ENCODE results near the gene CLEC6A. TPM values are rescaled to one million over a fixed set of nuclear protein-coding genes. Genes with fewer than 3 reads are reported as not detected.

The CLEC6A gene
- total and polyA plus RNA-seq, 2 of the 8 experiments (the other 6 are each of a cell fraction or from before 2014, with no cell fraction given) = not detected

GRCh38 chr12:8471090-8471489 lies 15.3 kb downstream of the CLEC6A start:
- DNase-seq (ENCODE audit: low read depth in 1 of 2, low spot score in 2 of 2) (no peak), FAIRE-seq (no peak)
- Histone ChIP-seq H3K56ac (replicated peaks; ENCODE audit: insufficient read length, low read depth, low read length) (no peak overlapping the region), H3K9me3 (ENCODE audit: insufficient read depth in 2 of 2, low read depth in 1 of 2, low read length in 1 of 2) (no peaks in the 10 kb centered on the region), H3K23ac (ENCODE audit: insufficient read length) (no peak overlapping the region), H4K5ac (ENCODE audit: insufficient read length, low read depth, low read length) (no peak overlapping the region), H3K36me3 (ENCODE audit: control insufficient read depth in 2 of 4, insufficient read depth in 4 of 4, low read length in 3 of 4) (no peaks in the 10 kb centered on the region; a peak in 1 of 8 replicates), H3K9ac (replicated peaks in 1 of 4; ENCODE audit: extremely low read depth in 1 of 4, low read depth in 3 of 4, low read length in 3 of 4) (no peak overlapping the region), H2BK120ac (replicated peaks; ENCODE audit: low read depth, low read length) (no peak overlapping the region), H4K8ac (ENCODE audit: extremely low read depth, insufficient read depth, low read length) (no peak overlapping the region), H2BK12ac (ENCODE audit: low read depth, low read length) (no peak overlapping the region), H3K79me1 (ENCODE audit: low read depth, low read length) (no peaks in the 10 kb centered on the region), H3K4me2 (ENCODE audit: insufficient read depth in 1 of 2, low read depth in 2 of 2, low read length in 2 of 2) (no peak overlapping the region), H3K18ac (ENCODE audit: extremely low read depth, low read length) (no peak overlapping the region), H3K79me2 (ENCODE audit: control insufficient read depth in 1 of 2, insufficient read depth in 2 of 2, low read length in 2 of 2) (no peaks in the 10 kb centered on the region), H3K27me3 (replicated peaks in 1 of 4; ENCODE audit: control insufficient read depth in 3 of 4, extremely low read depth in 1 of 4, insufficient read depth in 3 of 4, low read length in 3 of 4) (no peaks in the 10 kb centered on the region), H2BK5ac (ENCODE audit: low read depth, low read length) (no peak overlapping the region), H3K4me1 (replicated peaks in 1 of 4; ENCODE audit: control insufficient read depth in 3 of 4, insufficient read depth in 4 of 4, low read length in 3 of 4) (peaks cover 0 to 4% (median 2%) of the 10 kb centered on the region in 4 experiments; a peak in 3 of 7 replicates), H4K20me1 (replicated peaks in 1 of 2; ENCODE audit: control insufficient read depth in 1 of 2, insufficient read depth in 2 of 2, low read length in 2 of 2) (no peaks in the 10 kb centered on the region), H3K23me2 (ENCODE audit: low read depth, low read length) (no peaks in the 10 kb centered on the region), H2BK15ac (ENCODE audit: low read length) (no peak overlapping the region), H4K91ac (replicated peaks; ENCODE audit: insufficient read length, low read length) (no peak overlapping the region), H2AFZ (ENCODE audit: low read length) (no peak overlapping the region), H3K27ac (ENCODE audit: low read depth, low read length) (no peak overlapping the region), H3K4ac (replicated peaks; ENCODE audit: insufficient read length, low read depth, low read length) (no peak overlapping the region), H3K4me3 (ENCODE audit: extremely low read depth in 1 of 4, insufficient read depth in 2 of 4, low read depth in 3 of 4, low read length in 4 of 4) (no peak overlapping the region), H2AK5ac (ENCODE audit: low read depth, low read length) (no peak overlapping the region), H3K14ac (ENCODE audit: insufficient read length) (no peak overlapping the region), H2BK20ac (ENCODE audit: low read length) (no peak overlapping the region)
- ChIA-PET CTCF (ENCODE audit: partially characterized antibody) (interaction anchor here (0.7 to 1.3 kb wide), 2 partner anchors 11 to 13 kb away, joined by 3 read pairs; no protein-coding TSS in a partner anchor), POLR2A (ENCODE audit: partially characterized antibody) (no interaction called here)
- WGBS, 2 experiments (ENCODE audit: extremely low coverage in 1 of 2, insufficient coverage in 1 of 2, insufficient read length in 1 of 2, insufficient replicate concordance in 2 of 2, low coverage in 1 of 2, low lambda C conversion rate in 2 of 2, missing lambda C conversion rate in 1 of 2) = 89% methylated on average over 1 of the region's 1 CpG; no CpG with 5 or more reads in 1 of the 2 experiments
- no peak for TF ChIP-seq CBX5 (IDR thresholded peaks at IDR 0.05; ENCODE audit: low read depth, low read length)
- no peak for TF ChIP-seq MAX (IDR thresholded peaks at IDR 0.05)
- TF ChIP-seq RNF2 (IDR thresholded peaks at IDR 0.05; ENCODE audit: borderline replicate concordance, low read depth, low read length, missing control alignments, poor library complexity, severe bottlenecking) = no peak
- no peak for TF ChIP-seq EZH2 (IDR thresholded peaks at IDR 0.05; ENCODE audit: low read depth, low read length, severe bottlenecking)
- TF ChIP-seq CHD1 (IDR thresholded peaks at IDR 0.05; ENCODE audit: low read depth, low read length) = no peak
- no peak for TF ChIP-seq RXRA (IDR thresholded peaks at IDR 0.05; ENCODE audit: insufficient read depth, low read depth, low read length)

All from H1 (cell line).